HG03064 (cell line): Measurements from ENCODE around the gene CAMK2N2.

ENCODE experiments used
- ATAC-seq: cut with Tn5 transposase; IDR thresholded peaks from one replicate; pipeline ENCODE4 v1.9.1; 2021; ENCODE audit warnings: low read depth; ENCODE audit not compliant: unreplicated experiment

CAMK2N2 gene

DNA sequence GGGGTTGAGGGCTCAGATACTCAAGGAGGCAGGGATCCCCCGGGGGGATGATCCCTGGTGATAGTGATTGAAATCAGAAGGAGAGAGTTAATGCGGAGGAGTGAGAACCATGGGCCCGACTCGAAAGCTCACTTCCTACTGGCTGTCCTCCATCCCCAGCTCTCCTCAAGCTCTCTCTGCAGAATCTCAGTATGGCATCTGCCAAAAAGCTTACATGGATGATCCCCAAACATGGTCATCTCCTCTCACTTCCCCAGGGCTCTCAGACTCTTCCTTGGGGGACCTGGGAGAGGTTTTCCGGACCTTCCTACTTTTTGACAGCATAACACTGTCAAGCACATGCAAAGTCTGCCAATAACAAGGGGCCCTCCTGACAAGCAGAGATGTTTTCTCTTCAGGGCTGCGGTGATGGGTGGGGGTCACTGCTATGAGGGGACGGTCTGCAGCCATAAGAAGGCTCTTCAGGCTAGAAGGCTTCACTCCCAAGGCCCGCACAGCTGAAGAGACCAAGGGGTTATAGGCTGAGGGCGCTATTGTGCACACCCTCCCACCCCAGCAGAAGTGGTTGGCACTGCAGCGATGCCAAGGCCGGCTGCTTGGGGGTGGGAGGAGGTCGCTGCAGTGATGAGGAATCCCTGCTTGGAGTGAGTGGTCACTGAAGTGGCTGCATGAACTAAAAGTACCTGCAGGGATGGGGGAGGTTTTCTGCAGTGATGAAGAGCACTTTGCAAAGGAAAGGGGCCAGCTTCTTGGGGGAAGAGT is 32.8 kb downstream of the CAMK2N2 start:
- no peak for ATAC-seq

DNA sequence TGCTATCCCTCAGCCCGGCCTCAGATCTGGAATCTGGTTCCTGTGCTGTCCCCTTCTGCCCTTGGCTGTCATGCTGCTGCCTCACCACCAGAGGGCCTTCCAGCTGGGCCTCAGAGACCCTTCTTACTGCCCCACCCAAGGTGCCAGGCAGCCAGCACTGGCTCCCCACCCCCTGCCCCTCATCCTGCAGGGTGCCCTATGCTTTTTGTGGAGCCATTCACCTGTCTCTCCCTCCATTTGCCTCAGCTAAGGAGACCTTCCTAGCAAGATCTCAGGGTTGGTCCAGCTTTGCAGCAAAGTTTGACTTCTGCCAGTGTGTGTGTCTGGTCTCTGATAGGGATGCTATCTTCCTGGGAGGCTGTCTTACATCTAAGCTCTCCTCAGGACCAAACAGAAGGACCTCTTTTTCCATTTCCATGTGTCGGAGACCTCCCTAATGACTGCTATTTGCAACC is 33.8 kb downstream of the CAMK2N2 start:
- no peak for ATAC-seq

DNA sequence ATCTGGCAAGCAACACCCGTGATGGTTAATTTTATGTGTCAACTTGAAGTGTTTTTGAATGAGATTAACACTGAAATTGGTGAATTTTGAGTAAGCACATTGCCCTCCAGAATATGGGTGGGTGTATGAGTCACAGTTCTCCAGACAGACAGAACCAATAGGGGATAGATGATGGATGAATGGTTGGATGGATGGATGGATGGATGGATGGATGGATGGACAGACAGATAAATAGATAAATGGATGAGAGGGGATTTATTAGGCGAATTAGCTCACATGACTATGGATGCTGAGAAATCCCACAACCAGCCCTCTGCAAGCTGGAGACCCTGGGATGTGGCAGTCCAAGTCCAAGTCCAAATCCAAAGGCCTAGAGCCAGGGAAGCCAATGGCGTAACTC is 37.4 kb downstream of the CAMK2N2 start:
- ATAC-seq, result no peak

DNA sequence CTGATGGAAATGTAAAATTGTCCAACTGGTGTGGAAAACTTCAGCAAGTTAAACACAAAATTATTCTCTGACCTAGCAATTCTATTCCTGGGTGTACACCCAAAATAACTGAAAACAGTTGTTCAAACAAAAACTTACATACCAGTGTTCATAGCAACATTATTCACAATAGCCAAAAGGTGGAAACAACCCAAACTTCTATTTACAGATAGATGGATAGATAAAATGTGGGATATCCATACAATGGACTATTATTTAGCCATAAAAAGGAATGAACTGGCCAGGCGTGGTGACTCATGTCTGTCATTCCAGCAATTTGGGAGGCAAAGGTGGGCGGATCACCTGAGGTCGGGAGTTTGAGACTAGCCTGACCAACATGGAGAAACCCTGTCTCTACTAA is 38.8 kb downstream of the CAMK2N2 start:
- no peak for ATAC-seq

DNA sequence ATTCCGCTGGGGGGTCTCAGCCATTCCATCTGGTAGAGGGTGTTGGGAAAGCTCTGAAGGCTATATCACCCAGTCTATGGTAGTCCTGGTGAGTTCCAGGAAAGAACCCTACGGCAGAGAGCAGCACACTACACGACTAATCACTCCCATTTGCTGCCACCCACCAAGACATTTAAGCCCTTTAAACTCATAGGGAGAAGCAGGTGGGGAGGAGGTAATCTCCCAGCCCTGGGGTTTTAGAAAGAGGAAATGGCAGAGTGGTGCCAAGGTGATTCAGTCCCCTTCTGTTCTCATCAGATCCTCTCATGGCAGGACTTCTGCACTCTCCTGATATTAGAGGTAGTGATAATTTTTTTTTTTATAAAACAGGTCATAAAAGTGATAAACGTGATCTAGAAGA is 42.5 kb downstream of the CAMK2N2 start:
- no peak for ATAC-seq

DNA sequence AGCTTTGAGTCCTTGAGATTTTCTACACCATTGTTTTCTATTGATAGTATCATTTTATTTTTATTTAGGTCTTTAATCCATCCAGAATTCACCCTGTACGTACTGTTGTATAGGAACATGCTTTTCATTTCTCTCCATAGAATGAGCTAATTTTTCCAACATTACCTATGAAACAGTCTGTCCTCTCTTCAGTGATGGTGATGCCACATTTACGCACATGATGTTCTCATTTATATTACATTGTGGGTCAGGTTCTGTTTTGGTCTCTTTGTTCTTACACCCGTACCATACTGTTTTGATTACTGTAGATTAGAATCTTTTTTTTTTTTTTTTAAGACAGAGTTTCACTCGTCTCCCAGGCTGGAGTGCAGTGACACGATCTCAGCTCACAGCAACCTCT is 49.6 kb downstream of the CAMK2N2 start:
- ATAC-seq, result no peak

DNA sequence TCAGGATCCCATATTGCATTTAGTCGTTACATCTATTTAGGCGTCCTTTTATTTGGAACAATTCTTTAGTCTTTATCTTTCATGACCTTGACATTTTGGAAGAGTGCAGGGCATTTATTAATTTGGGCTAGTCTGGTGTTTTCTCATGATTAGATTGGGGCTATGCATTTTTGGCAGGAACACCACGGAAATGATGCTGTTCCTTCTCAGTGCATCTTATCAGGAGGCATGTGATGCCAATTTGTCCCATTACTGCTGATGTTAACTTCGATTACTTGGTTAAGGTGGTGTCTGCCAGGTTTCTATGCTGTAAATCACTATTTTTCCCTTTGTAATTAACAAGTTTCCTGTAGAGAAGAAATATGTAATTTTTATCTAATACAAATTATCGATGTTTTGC is 50.1 kb downstream of the CAMK2N2 start:
- ATAC-seq, result no peak
